Measurements from ENCODE around the gene CXCL14.

GRCh38 chr5:135545099-135545498, 33.7 kb downstream of the CXCL14 start:
- TF ChIP-seq, protein P1, sequence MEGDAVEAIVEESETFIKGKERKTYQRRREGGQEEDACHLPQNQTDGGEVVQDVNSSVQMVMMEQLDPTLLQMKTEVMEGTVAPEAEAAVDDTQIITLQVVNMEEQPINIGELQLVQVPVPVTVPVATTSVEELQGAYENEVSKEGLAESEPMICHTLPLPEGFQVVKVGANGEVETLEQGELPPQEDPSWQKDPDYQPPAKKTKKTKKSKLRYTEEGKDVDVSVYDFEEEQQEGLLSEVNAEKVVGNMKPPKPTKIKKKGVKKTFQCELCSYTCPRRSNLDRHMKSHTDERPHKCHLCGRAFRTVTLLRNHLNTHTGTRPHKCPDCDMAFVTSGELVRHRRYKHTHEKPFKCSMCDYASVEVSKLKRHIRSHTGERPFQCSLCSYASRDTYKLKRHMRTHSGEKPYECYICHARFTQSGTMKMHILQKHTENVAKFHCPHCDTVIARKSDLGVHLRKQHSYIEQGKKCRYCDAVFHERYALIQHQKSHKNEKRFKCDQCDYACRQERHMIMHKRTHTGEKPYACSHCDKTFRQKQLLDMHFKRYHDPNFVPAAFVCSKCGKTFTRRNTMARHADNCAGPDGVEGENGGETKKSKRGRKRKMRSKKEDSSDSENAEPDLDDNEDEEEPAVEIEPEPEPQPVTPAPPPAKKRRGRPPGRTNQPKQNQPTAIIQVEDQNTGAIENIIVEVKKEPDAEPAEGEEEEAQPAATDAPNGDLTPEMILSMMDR (IDR thresholded peaks at IDR 0.05; ENCODE audit: low read depth, low read length, poor library complexity, severe bottlenecking) = no peak
- TF ChIP-seq EZH2phosphoT487 (IDR thresholded peaks at IDR 0.05; ENCODE audit: borderline replicate concordance, low read length) = no peak
